Fibroblast of skin of back (primary cell): ENCODE data around the gene SYNE1.

Experiments used
- DNase-seq: peaks from one replicate; pipeline ENCODE4 v3.0.0-alpha.2; 2013

The SYNE1 gene

GRCh38 chr6:152127432-152128165 is 509.6 kb downstream of the SYNE1 start:
- DNase-seq = no peak

- DNase-seq = peak; percentile 63
Observed at GRCh38 chr6:152124429-152125074, 512.6 kb downstream of the SYNE1 start.

GRCh38 chr6:152123076-152123475 is 514.1 kb downstream of the SYNE1 start:
- no peak for DNase-seq

- no peak for DNase-seq
Observed at GRCh38 chr6:152122434-152122833, 514.7 kb downstream of the SYNE1 start.

GRCh38 chr6:152121910-152122309 is 515.3 kb downstream of the SYNE1 start:
- no peak for DNase-seq

GRCh38 chr6:152119831-152120230 is 517.3 kb downstream of the SYNE1 start:
- DNase-seq = no peak

GRCh38 chr6:152118678-152119077 is 518.5 kb downstream of the SYNE1 start:
- DNase-seq = no peak

- DNase-seq = no peak
Observed at GRCh38 chr6:152118224-152118623, 518.9 kb downstream of the SYNE1 start.

- DNase-seq = no peak
Observed at GRCh38 chr6:152117156-152118133, 519.7 kb downstream of the SYNE1 start.

- DNase-seq = no peak
Observed at GRCh38 chr6:152112491-152113261, 524.5 kb downstream of the SYNE1 start.

- DNase-seq = no peak
Observed at GRCh38 chr6:152110886-152111820, 526.0 kb downstream of the SYNE1 start.

- no peak for DNase-seq
Observed at GRCh38 chr6:152107973-152108372, 529.2 kb downstream of the SYNE1 start.

GRCh38 chr6:152100183-152100618 is 537.0 kb downstream of the SYNE1 start:
- peak; percentile 58 for DNase-seq

GRCh38 chr6:152099446-152100182 is 537.5 kb downstream of the SYNE1 start:
- no peak for DNase-seq

GRCh38 chr6:152098683-152099082 is 538.5 kb downstream of the SYNE1 start:
- DNase-seq = no peak

GRCh38 chr6:152096863-152097496 is 540.2 kb downstream of the SYNE1 start:
- DNase-seq = peak; percentile 93

GRCh38 chr6:152094992-152095592 is 542.1 kb downstream of the SYNE1 start:
- DNase-seq = peak; percentile 100

GRCh38 chr6:152094276-152094675 is 542.9 kb downstream of the SYNE1 start:
- DNase-seq = no peak

- DNase-seq = no peak
Observed at GRCh38 chr6:152093711-152094110, 543.5 kb downstream of the SYNE1 start.
